Measurements from ENCODE around the gene TMEM225B. TPM values are rescaled to one million over a fixed set of nuclear protein-coding genes. Genes with fewer than 3 reads are reported as not detected.
"Not testable (repeated sequence)": the region's sequence is repeated elsewhere in the genome, so short reads cannot be mapped to it uniquely, and the experiment has no call there.

The TMEM225B gene
- total and polyA plus RNA-seq, 4 donors, result 0.31 to 1.4 (median 0.75) TPM

DNA sequence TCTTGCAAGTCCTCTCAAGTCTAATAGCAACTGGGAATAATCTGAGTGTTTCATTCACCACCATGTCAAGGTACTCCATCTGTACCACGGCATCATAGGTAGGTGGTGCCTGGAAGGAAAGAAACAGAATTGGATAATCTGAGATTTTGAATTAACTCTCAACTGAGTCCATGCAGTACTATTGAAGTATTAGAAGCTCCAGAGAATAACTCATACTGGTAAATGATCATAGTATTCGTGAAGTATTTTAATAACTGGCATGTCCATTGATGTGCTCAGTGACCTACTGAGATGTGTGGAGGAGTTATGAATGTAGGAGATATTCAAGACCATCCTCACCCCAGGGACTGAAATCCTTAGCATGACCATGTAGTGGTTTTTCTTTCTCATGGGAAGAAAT is 54.6 kb downstream of the TMEM225B start:
- TF ChIP-seq, protein P1, sequence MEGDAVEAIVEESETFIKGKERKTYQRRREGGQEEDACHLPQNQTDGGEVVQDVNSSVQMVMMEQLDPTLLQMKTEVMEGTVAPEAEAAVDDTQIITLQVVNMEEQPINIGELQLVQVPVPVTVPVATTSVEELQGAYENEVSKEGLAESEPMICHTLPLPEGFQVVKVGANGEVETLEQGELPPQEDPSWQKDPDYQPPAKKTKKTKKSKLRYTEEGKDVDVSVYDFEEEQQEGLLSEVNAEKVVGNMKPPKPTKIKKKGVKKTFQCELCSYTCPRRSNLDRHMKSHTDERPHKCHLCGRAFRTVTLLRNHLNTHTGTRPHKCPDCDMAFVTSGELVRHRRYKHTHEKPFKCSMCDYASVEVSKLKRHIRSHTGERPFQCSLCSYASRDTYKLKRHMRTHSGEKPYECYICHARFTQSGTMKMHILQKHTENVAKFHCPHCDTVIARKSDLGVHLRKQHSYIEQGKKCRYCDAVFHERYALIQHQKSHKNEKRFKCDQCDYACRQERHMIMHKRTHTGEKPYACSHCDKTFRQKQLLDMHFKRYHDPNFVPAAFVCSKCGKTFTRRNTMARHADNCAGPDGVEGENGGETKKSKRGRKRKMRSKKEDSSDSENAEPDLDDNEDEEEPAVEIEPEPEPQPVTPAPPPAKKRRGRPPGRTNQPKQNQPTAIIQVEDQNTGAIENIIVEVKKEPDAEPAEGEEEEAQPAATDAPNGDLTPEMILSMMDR (IDR thresholded peaks at IDR 0.05; ENCODE audit: control extremely low read depth, extremely low read depth), result no peak
- Histone ChIP-seq H3K4me1 (ENCODE audit: control insufficient read depth in 5 of 5, insufficient read depth in 5 of 5, low read length in 5 of 5) (peaks cover 0 to 3% (median 0%) of the 10 kb centered on the region in 5 donors), H3K27ac (ENCODE audit: low read depth in 1 of 2, low read length in 1 of 2) (no peak overlapping the region), H3K27me3 (ENCODE audit: control insufficient read depth in 3 of 3, insufficient read depth in 3 of 3, low read length in 2 of 3) (no peaks in the 10 kb centered on the region), H3K9me3 (ENCODE audit: control insufficient read depth in 4 of 4, insufficient read depth in 3 of 4, low read length in 3 of 4) (peaks cover 0 to 3% (median 0%) of the 10 kb centered on the region in 4 donors), H3K4me3 (no peak overlapping the region), H3K9ac (ENCODE audit: insufficient read depth in 1 of 2, low read length in 2 of 2) (no peak overlapping the region), H3K36me3 (ENCODE audit: control insufficient read depth in 4 of 4, insufficient read depth in 4 of 4, low read length in 4 of 4) (peaks cover 0 to 5% (median 2%) of the 10 kb centered on the region in 4 donors)
- DNase-seq, result no peak
- WGBS, 2 donors, result 94 to 97% methylated on average over 2 of the region's 2 CpGs
- no peak for ATAC-seq (ENCODE audit: insufficient read depth, low FRiP score)

DNA sequence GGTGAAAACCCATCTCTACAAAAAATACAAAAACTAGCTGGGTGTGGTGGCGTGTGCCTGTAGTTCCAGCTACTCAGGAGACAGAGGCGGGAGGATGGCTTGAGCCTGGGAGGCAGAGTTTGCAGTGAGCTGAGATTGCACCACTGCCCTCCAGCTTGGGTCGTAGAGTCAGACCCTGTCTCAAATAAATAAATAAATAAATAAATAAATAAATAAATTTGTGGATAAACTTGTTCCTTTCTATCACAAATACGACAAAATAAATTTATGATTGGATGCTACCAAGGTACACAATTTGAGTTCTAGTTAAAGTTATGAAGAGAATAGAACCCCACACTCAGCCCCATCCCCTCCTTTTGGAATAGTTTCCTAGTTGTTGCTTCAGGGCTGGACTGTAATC is 55.2 kb downstream of the TMEM225B start:
- WGBS, 2 donors, result 96 to 98% methylated on average over 4 of the region's 4 CpGs
- H3K27ac ChIP-seq (ENCODE audit: low read depth in 1 of 2, low read length in 1 of 2); DNase-seq; H3K9ac ChIP-seq (ENCODE audit: insufficient read depth in 1 of 2, low read length in 2 of 2); H3K36me3 ChIP-seq (ENCODE audit: control insufficient read depth in 4 of 4, insufficient read depth in 4 of 4, low read length in 4 of 4); H3K9me3 ChIP-seq (ENCODE audit: control insufficient read depth in 4 of 4, insufficient read depth in 3 of 4, low read length in 3 of 4); H3K27me3 ChIP-seq (ENCODE audit: control insufficient read depth in 3 of 3, insufficient read depth in 3 of 3, low read length in 2 of 3); H3K4me3 ChIP-seq; H3K4me1 ChIP-seq (ENCODE audit: control insufficient read depth in 5 of 5, insufficient read depth in 5 of 5, low read length in 5 of 5); ATAC-seq (ENCODE audit: insufficient read depth, low FRiP score): not testable (repeated sequence)

DNA sequence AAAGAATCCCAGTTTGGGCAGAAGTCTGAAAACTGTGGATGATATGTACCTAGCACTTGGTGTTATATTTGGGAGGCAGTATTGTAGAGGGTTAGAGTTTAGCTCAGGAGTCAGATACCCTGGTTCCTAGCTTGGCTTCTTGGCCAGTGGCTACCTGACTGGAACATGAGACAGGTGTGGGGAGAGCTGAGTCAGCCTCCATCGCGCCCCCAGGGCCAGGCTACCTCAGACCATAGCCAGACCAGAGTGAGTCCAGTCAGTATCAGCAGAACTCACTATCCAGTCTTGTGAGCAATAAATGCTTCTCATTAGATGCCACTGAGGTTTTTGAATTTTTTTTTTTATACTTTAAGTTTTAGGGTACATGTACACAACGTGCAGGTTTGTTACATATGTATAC is 55.7 kb downstream of the TMEM225B start:
- H3K27ac ChIP-seq (ENCODE audit: low read depth in 1 of 2, low read length in 1 of 2), result no peak overlapping the region
- H3K9ac ChIP-seq (ENCODE audit: insufficient read depth in 1 of 2, low read length in 2 of 2), result no peak overlapping the region
- DNase-seq, result no peak
- WGBS, 2 donors, result 97 to 98% methylated on average over 3 of the region's 3 CpGs
- TF ChIP-seq, protein P1 (IDR thresholded peaks at IDR 0.05; ENCODE audit: control extremely low read depth, extremely low read depth), result no peak
- no peaks in the 10 kb centered on the region for H3K36me3 ChIP-seq (ENCODE audit: control insufficient read depth in 4 of 4, insufficient read depth in 4 of 4, low read length in 4 of 4)
- ATAC-seq (ENCODE audit: insufficient read depth, low FRiP score), result no peak
- peaks cover 0 to 3% (median 0%) of the 10 kb centered on the region in 4 donors for H3K9me3 ChIP-seq (ENCODE audit: control insufficient read depth in 4 of 4, insufficient read depth in 3 of 4, low read length in 3 of 4)
- no peak overlapping the region for H3K4me3 ChIP-seq
- H3K4me1 ChIP-seq (ENCODE audit: control insufficient read depth in 5 of 5, insufficient read depth in 5 of 5, low read length in 5 of 5), result peaks cover 0 to 2% (median 0%) of the 10 kb centered on the region in 5 donors
- H3K27me3 ChIP-seq (ENCODE audit: control insufficient read depth in 3 of 3, insufficient read depth in 3 of 3, low read length in 2 of 3), result no peaks in the 10 kb centered on the region

DNA sequence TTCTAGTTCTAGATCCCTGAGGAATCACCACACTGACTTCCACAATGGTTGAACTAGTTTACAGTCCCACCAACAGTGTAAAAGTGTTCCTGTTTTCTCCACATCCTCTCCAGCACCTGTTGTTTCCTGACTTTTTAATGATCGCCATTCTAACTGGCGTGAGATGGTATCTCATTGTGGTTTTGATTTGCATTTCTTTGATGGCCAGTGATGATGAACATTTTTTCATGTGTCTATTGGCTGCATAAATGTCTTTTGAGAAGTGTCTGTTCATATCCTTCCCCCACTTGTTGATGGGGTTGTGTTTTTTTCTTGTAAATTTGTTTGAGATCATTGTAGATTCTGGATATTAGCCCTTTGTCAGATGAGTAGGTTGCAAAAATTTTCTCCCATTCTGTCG is 56.6 kb downstream of the TMEM225B start:
- not testable (repeated sequence) for H3K4me1 ChIP-seq (ENCODE audit: control insufficient read depth in 5 of 5, insufficient read depth in 5 of 5, low read length in 5 of 5); H3K4me3 ChIP-seq; H3K27ac ChIP-seq (ENCODE audit: low read depth in 1 of 2, low read length in 1 of 2); H3K9ac ChIP-seq (ENCODE audit: insufficient read depth in 1 of 2, low read length in 2 of 2); ATAC-seq (ENCODE audit: insufficient read depth, low FRiP score); H3K36me3 ChIP-seq (ENCODE audit: control insufficient read depth in 4 of 4, insufficient read depth in 4 of 4, low read length in 4 of 4); H3K27me3 ChIP-seq (ENCODE audit: control insufficient read depth in 3 of 3, insufficient read depth in 3 of 3, low read length in 2 of 3); H3K9me3 ChIP-seq (ENCODE audit: control insufficient read depth in 4 of 4, insufficient read depth in 3 of 4, low read length in 3 of 4); DNase-seq
- WGBS, 2 donors, result 92 to 93% methylated on average over 1 to 2 of the region's 3 CpGs

DNA sequence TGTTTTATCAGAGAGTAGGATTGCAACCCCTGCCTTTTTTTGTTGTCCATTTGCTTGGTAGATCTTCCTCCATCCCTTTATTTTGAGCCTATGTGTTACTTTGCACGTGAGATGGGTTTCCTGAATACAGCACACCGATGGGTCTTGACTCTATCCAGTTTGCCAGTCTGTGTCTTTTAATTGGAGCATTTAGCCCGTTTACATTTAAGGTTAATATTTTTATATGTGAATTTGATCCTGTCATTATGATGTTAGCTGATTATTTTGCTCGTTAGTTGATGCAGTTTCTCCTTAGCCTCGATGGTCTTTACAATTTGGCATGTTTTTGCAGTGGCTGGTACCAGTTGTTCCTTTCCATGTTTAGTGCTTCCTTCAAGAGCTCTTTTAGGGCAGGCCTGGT is 59.8 kb downstream of the TMEM225B start:
- not testable (repeated sequence) for H3K9ac ChIP-seq (ENCODE audit: insufficient read depth in 1 of 2, low read length in 2 of 2); H3K27ac ChIP-seq (ENCODE audit: low read depth in 1 of 2, low read length in 1 of 2); H3K9me3 ChIP-seq (ENCODE audit: control insufficient read depth in 4 of 4, insufficient read depth in 3 of 4, low read length in 3 of 4); DNase-seq; H3K4me1 ChIP-seq (ENCODE audit: control insufficient read depth in 5 of 5, insufficient read depth in 5 of 5, low read length in 5 of 5); H3K27me3 ChIP-seq (ENCODE audit: control insufficient read depth in 3 of 3, insufficient read depth in 3 of 3, low read length in 2 of 3); H3K4me3 ChIP-seq; ATAC-seq (ENCODE audit: insufficient read depth, low FRiP score)
- peaks cover 0 to 22% (median 11%) of the 10 kb centered on the region in 4 donors for H3K36me3 ChIP-seq (ENCODE audit: control insufficient read depth in 4 of 4, insufficient read depth in 4 of 4, low read length in 4 of 4)
- 95 to 97% methylated on average over 5 of the region's 5 CpGs for WGBS, 2 donors

Other genes starting within 250 kb of the TMEM225B start
- gene ARPC1B, start 223.5 kb upstream of the TMEM225B start, total RNA-seq, result 100 to 1,000 TPM; 164 to 310 TPM
- 100 to 1,000 TPM; 221 to 937 TPM for gene ARPC1B, start 223.5 kb upstream of the TMEM225B start, polyA plus RNA-seq
- 10 to 100 TPM; 20.5 to 96.6 TPM for gene PDAP1, start 189.7 kb upstream of the TMEM225B start, total RNA-seq
- 100 to 1,000 TPM; 130 to 191 TPM for gene PDAP1, start 189.7 kb upstream of the TMEM225B start, polyA plus RNA-seq
- 100 to 1,000 TPM in 1 of 2 donors, 10 to 100 TPM in 1; 88.5 to 107 TPM for gene BUD31, start 189.3 kb upstream of the TMEM225B start, total RNA-seq
- gene BUD31, start 189.3 kb upstream of the TMEM225B start, polyA plus RNA-seq, result 100 to 1,000 TPM; 124 to 185 TPM
- 1 to 10 TPM; 4.5 to 6.8 TPM for gene PTCD1, start 159.5 kb upstream of the TMEM225B start, total RNA-seq
- 1 to 10 TPM; 2.8 to 3.4 TPM for gene PTCD1, start 159.5 kb upstream of the TMEM225B start, polyA plus RNA-seq
- gene CPSF4, start 159.3 kb upstream of the TMEM225B start, total RNA-seq, result 10 to 100 TPM; 18.3 to 36.8 TPM
- gene CPSF4, start 159.3 kb upstream of the TMEM225B start, polyA plus RNA-seq, result 10 to 100 TPM; 26.1 to 29.3 TPM
- 100 to 1,000 TPM; 128 to 208 TPM for gene ATP5MF, start 132.1 kb upstream of the TMEM225B start, total RNA-seq
- gene ATP5MF, start 132.1 kb upstream of the TMEM225B start, polyA plus RNA-seq, result 1,000 to 10,000 TPM in 1 of 2 donors, 100 to 1,000 TPM in 1; 970 to 1,164 TPM
- gene ZNF789, start 125.4 kb upstream of the TMEM225B start, total RNA-seq, result 10 to 100 TPM; 10.6 to 19.7 TPM
- gene ZNF789, start 125.4 kb upstream of the TMEM225B start, polyA plus RNA-seq, result 10 to 100 TPM in 1 of 2 donors, 1 to 10 TPM in 1; 4.1 to 12.5 TPM
- gene ZNF394, start 98.0 kb upstream of the TMEM225B start, total RNA-seq, result 10 to 100 TPM; 29.9 to 44.5 TPM
- 10 to 100 TPM; 18.5 to 23.0 TPM for gene ZNF394, start 98.0 kb upstream of the TMEM225B start, polyA plus RNA-seq
- 1 to 10 TPM; 8.4 to 9.7 TPM for gene ZKSCAN5, start 93.6 kb upstream of the TMEM225B start, total RNA-seq
- 1 to 10 TPM; 3.1 to 4.0 TPM for gene ZKSCAN5, start 93.6 kb upstream of the TMEM225B start, polyA plus RNA-seq
- gene FAM200A, start 46.2 kb upstream of the TMEM225B start, total RNA-seq, result 10 to 100 TPM in 1 of 2 donors, 1 to 10 TPM in 1; 4.8 to 10.1 TPM
- gene FAM200A, start 46.2 kb upstream of the TMEM225B start, polyA plus RNA-seq, result 1 to 10 TPM; 2.7 to 5.4 TPM
- gene ZNF655, start 39.6 kb upstream of the TMEM225B start, total RNA-seq, result 100 to 1,000 TPM in 1 of 2 donors, 10 to 100 TPM in 1; 72.3 to 138 TPM
- gene ZNF655, start 39.6 kb upstream of the TMEM225B start, polyA plus RNA-seq, result 10 to 100 TPM; 41.3 to 50.1 TPM
- gene ZSCAN25, start 18.7 kb downstream of the TMEM225B start, total RNA-seq, result 10 to 100 TPM; 22.0 to 24.0 TPM
- gene ZSCAN25, start 18.7 kb downstream of the TMEM225B start, polyA plus RNA-seq, result 1 to 10 TPM; 5.7 to 6.2 TPM
- gene CYP3A5, start 81.7 kb downstream of the TMEM225B start, total RNA-seq, result 10 to 100 TPM; 11.0 to 26.3 TPM
- gene CYP3A5, start 81.7 kb downstream of the TMEM225B start, polyA plus RNA-seq, result 10 to 100 TPM in 1 of 2 donors, 1 to 10 TPM in 1; 2.2 to 10.8 TPM
- under 1 TPM; 0.64 to 0.71 TPM for gene CYP3A7, start 136.9 kb downstream of the TMEM225B start, total RNA-seq
- gene CYP3A7, start 136.9 kb downstream of the TMEM225B start, polyA plus RNA-seq, result under 1 TPM; 0.19 to 0.24 TPM
- gene CYP3A4, start 185.9 kb downstream of the TMEM225B start, total RNA-seq, result under 1 TPM in 1 of 2 donors, not detected in 1; 0.37 TPM
- gene CYP3A4, start 185.9 kb downstream of the TMEM225B start, polyA plus RNA-seq, result not detected
- not detected for gene CYP3A43, start 229.7 kb downstream of the TMEM225B start, total RNA-seq
- under 1 TPM in 1 of 2 donors, not detected in 1; 0.06 TPM for gene CYP3A43, start 229.7 kb downstream of the TMEM225B start, polyA plus RNA-seq

Measured in lung (tissue), 12 donors.